ENCODE measurements around the gene SLC26A11.

- TF ChIP-seq CTCF (IDR thresholded peaks at IDR 0.05) (no peak), POLR2A (IDR thresholded peaks at IDR 0.05) (no peak), POLR2AphosphoS5 (IDR thresholded peaks at IDR 0.05) (no peak)
Observed at GRCh38 chr17:80184423-80184714, 35.9 kb upstream of the SLC26A11 start.

Measured in transverse colon (tissue), 4 donors.